Measurements from ENCODE around the gene CA4. TPM values are rescaled to one million over a fixed set of nuclear protein-coding genes. Genes with fewer than 3 reads are reported as not detected.

CA4 gene
- polyA plus RNA-seq, 1 donor from 2014 or later: not detected

- Histone ChIP-seq H3K27ac (ENCODE audit: low read length) (no peak overlapping the region), H3K9me3 (ENCODE audit: low read length) (no peaks in the 10 kb centered on the region), H3K79me2 (replicated peaks; ENCODE audit: insufficient read depth, low read length) (no peaks in the 10 kb centered on the region), H4K20me1 (ENCODE audit: insufficient read depth) (no peaks in the 10 kb centered on the region), H3K9ac (ENCODE audit: low read length) (no peak overlapping the region), H3K4me3 (ENCODE audit: low read length) (no peak overlapping the region), H3K4me2 (ENCODE audit: low read length) (no peak overlapping the region), H2AFZ (ENCODE audit: low read depth, low read length) (no peak overlapping the region), H3K36me3 (ENCODE audit: insufficient read depth, low read length) (no peaks in the 10 kb centered on the region), H3K27me3 (ENCODE audit: insufficient read depth, low read depth, low read length) (no peaks in the 10 kb centered on the region), H3K9me2 (ENCODE audit: insufficient read depth, low read length) (no peaks in the 10 kb centered on the region), H3F3A (ENCODE audit: insufficient read depth, low read length, poor library complexity, severe bottlenecking) (no peaks in the 10 kb centered on the region)
- no peak for TF ChIP-seq MXI1 (conservative IDR thresholded peaks at IDR 0.05; ENCODE audit: poor library complexity, severe bottlenecking)
- no peak for TF ChIP-seq CTCF (IDR thresholded peaks at IDR 0.05; ENCODE audit: poor library complexity, severe bottlenecking)
- no peak for TF ChIP-seq REST (IDR thresholded peaks at IDR 0.05; ENCODE audit: borderline replicate concordance)
- no peak for TF ChIP-seq RAD21 (conservative IDR thresholded peaks at IDR 0.05)
Observed at GRCh38 chr17:60108712-60109111, 41.1 kb upstream of the CA4 start.

- no peaks in the 10 kb centered on the region for H3F3A ChIP-seq (ENCODE audit: insufficient read depth, low read length, poor library complexity, severe bottlenecking)
- no peaks in the 10 kb centered on the region for H3K9me3 ChIP-seq (ENCODE audit: low read length)
- H4K20me1 ChIP-seq (ENCODE audit: insufficient read depth): no peaks in the 10 kb centered on the region
- H3K9me2 ChIP-seq (ENCODE audit: insufficient read depth, low read length): no peaks in the 10 kb centered on the region
- no peak overlapping the region for H3K27ac ChIP-seq (ENCODE audit: low read length)
- no peaks in the 10 kb centered on the region for H3K79me2 ChIP-seq (replicated peaks; ENCODE audit: insufficient read depth, low read length)
- no peaks in the 10 kb centered on the region for H3K36me3 ChIP-seq (ENCODE audit: insufficient read depth, low read length)
- no peak overlapping the region for H3K4me2 ChIP-seq (ENCODE audit: low read length)
- H2AFZ ChIP-seq (ENCODE audit: low read depth, low read length): no peak overlapping the region
- H3K4me3 ChIP-seq (ENCODE audit: low read length): no peak overlapping the region
- TF ChIP-seq CTCF (IDR thresholded peaks at IDR 0.05; ENCODE audit: poor library complexity, severe bottlenecking) (no peak), POLR2AphosphoS5 (IDR thresholded peaks at IDR 0.05) (no peak), MXI1 (conservative IDR thresholded peaks at IDR 0.05; ENCODE audit: poor library complexity, severe bottlenecking) (no peak), TAF1 (IDR thresholded peaks at IDR 0.05; ENCODE audit: low read depth) (no peak), EP300 (conservative IDR thresholded peaks at IDR 0.05; ENCODE audit: poor library complexity, severe bottlenecking) (no peak), RAD21 (conservative IDR thresholded peaks at IDR 0.05) (no peak), EZH2 (IDR thresholded peaks at IDR 0.05; ENCODE audit: borderline replicate concordance, insufficient read depth, low read length, poor library complexity, severe bottlenecking) (no peak), SMC3 (conservative IDR thresholded peaks at IDR 0.05; ENCODE audit: poor library complexity) (no peak), REST (IDR thresholded peaks at IDR 0.05; ENCODE audit: borderline replicate concordance) (no peak)
- no peak overlapping the region for H3K9ac ChIP-seq (ENCODE audit: low read length)
- H3K27me3 ChIP-seq (ENCODE audit: insufficient read depth, low read depth, low read length): no peaks in the 10 kb centered on the region
Observed at GRCh38 chr17:60109161-60109560, 40.6 kb upstream of the CA4 start.
